Activated CD8-positive, alpha-beta memory T cell treated with anti-CD3 and anti-CD28 coated beads for 36 hours (primary cell): ENCODE results near the gene PLSCR3. TPM values are rescaled to one million over a fixed set of nuclear protein-coding genes. Genes with fewer than 3 reads are reported as not detected.

Experiments
- CTCF ChIA-PET: fragments of 350-600 bp; sonication (Branson Sonifier 250); formaldehyde crosslinking; loops from one replicate; lab custom pipeline; 2021; ENCODE audit warnings: antibody characterized with exemption; lab: Charles Lee
- POLR2A ChIA-PET: fragments of 350-600 bp; sonication (Branson Sonifier 250); formaldehyde crosslinking; loops from one replicate; lab custom pipeline; 2021; ENCODE audit warnings: antibody characterized with exemption; lab: Charles Lee
- total RNA-seq, 2 experiments: library from RNA; stranded (reverse); gene quantifications; one replicate each; pipeline ENCODE4 v1.2.3, GENCODE V29; 2021

PLSCR3 gene
- total RNA-seq, 2 experiments from 2014 or later, result 70.8 to 74.4 TPM

DNA sequence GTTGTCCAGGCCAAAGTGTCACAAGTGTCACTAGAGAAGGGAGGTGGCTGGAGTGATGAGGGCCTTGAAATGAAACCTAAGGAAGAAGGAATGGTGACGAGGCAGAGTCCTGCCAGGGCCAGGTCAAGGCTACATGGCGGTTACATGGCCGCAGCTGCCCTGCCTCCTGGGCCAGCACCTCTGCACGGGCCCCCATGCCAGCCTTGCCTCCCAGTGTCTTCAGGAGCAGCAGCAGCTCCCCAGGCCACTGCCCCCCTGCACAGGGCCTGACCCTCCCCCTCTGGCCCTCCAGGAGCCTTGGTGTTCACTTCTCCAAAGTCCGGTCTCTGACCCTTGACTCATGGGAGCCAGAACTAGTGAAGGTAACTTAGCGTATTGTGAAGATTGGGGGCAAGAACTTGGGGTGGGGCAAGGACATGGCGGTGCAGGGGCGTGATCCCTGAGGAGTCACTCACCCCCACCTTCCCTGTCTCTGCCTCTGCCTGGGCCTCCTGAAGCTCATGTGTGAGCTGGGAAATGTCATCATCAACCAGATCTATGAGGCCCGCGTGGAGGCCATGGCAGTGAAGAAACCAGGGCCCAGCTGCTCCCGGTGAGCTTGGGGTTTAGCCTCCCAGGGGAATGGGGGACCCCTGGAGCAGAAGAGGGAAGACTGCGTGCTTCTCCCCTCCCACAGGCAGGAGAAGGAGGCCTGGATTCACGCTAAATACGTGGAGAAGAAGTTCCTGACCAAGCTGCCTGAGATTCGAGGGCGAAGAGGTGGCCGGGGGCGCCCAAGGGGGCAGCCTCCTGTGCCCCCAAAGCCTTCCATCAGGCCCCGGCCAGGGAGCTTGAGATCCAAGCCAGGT is 46.5 kb downstream of the PLSCR3 start:
- CTCF ChIA-PET, result interaction anchor here (1.2 to 3.8 kb wide), 4 partner anchors 9 to 52 kb away, joined by 3 to 21 read pairs (median 4); partner anchors contain the start of genes ACAP1 and GPS2
- POLR2A ChIA-PET, result interaction anchor here (0.6 to 1.8 kb wide), 4 partner anchors 11 to 136 kb away, joined by 3 to 13 read pairs (median 4); partner anchors contain the start of genes ACAP1 and PHF23

DNA sequence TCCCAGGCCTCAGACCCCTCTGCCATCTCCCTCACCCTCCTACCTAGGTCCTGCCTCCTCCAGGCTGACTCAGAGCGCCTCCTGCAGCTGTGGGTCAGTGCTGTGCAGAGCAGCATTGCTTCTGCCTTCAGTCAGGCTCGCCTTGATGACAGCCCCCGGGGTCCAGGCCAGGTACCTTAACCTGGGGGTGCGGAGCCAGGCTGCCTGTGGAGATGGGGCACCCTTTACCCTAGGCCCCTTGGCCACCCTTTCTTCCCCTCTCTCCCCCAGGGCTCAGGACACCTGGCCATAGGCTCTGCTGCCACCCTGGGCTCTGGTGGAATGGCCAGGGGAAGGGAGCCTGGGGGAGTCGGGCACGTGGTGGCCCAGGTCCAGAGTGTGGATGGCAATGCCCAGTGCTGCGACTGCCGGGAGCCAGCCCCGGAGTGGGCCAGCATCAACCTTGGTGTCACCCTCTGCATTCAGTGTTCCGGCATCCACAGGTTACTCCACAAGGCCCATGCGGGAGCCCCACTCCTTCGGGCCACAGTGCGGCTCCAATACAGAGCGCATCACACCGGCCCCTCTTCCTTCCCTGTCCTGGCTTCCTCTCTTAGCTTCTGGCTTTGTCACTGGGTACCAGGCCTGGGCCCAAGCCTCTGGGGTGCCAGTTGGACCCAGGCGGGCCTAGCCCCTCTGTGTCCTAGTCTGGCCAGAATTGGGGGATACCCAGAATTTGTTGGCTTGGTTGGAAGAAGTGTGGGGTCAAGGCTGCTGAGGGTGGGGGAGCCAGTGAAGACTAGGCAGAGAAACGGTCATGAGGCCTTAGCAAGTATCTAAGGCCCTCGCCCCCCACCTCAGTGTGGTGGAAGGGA is 47.3 kb downstream of the PLSCR3 start:
- ChIA-PET POLR2A (no interaction called here), CTCF (no interaction called here)

DNA sequence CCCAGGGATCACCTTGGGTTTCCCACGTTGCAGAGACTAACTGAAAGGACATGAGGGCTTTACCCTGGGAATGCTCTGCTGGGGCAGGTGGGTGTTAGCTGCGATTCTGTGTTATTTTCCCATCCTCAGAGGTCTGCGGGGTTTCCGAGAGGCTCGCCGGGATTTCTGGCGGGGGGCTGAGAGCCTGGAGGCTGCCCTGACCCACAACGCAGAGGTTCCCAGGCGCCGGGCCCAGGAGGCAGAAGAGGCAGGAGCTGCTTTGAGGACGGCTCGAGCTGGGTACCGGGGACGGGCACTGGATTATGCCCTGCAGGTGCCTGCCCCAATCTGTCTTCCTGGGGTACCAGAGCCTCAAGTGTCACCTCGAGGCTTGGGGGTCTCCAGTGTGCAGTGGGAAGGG is 51.1 kb downstream of the PLSCR3 start:
- ChIA-PET POLR2A (no interaction called here), CTCF (interaction anchor here (1.2 to 2.9 kb wide), 4 partner anchors 13 to 61 kb away, joined by 3 to 11 read pairs (median 10); partner anchors contain the start of genes NEURL4 and TMEM256)

DNA sequence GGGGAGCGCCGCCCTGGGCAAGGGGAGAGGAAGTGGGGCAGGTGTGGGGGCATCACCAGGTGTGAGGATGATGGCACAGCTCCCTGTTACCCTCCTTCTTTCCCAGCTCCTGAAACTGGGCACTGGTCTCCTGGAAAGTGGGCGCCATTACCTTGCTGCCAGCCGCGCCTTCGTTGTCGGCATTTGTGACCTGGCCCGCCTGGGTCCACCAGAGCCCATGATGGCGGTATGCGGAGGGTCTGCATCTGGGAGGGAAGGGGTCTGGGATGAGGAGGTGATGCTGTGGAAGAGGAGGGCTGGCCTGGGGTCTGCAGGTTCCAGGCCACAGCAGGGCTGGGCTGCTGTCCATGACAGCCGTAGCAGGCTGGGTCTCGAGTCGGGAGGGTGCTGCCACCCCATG is 52.5 kb downstream of the PLSCR3 start:
- CTCF ChIA-PET, result interaction anchor here (1.1 to 1.6 kb wide), 3 partner anchors 12 to 14 kb away, joined by 3 to 10 read pairs (median 3); no protein-coding TSS in a partner anchor
- POLR2A ChIA-PET, result interaction anchor here (0.5 to 1.3 kb wide), 2 partner anchors 12 to 181 kb away, joined by 3 read pairs; no protein-coding TSS in a partner anchor

DNA sequence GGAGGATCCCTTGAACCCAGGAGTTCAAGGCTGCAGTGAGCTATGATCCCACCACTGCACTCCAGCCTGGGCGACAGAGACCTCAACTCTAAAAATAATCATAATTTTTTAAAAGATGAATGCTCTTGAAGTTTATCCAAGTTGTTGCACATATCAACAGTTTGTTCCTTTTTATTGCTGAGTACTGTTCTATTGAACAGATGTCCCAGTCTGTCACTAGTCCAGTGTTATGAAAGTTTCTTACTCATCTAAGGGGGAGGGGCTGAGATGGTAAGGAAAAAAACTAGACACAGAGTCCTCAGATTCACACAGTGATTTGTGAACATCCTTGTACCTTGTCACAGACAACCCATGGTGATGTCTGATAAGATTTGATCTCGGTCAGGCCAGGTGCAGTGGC is 54.1 kb downstream of the PLSCR3 start:
- CTCF ChIA-PET, result no interaction called here
- POLR2A ChIA-PET, result no interaction called here

Other genes with a start within 250 kb of the PLSCR3 start
- 1 to 10 TPM in 1 of 2 experiments, under 1 TPM in 1; 0.65 to 1.3 TPM for gene ASGR1, start 215.2 kb downstream of the PLSCR3 start, total RNA-seq
- gene DLG4, start 174.7 kb downstream of the PLSCR3 start, total RNA-seq, result 1 to 10 TPM; 4.5 to 4.6 TPM
- 100 to 1,000 TPM; 254 to 269 TPM for gene ACADVL, start 174.6 kb downstream of the PLSCR3 start, total RNA-seq
- gene DVL2, start 160.0 kb downstream of the PLSCR3 start, total RNA-seq, result 10 to 100 TPM; 64.4 to 68.9 TPM
- gene PHF23, start 155.1 kb downstream of the PLSCR3 start, total RNA-seq, result 10 to 100 TPM; 40.7 to 43.7 TPM
- 100 to 1,000 TPM; 131 to 135 TPM for gene GABARAP, start 152.1 kb downstream of the PLSCR3 start, total RNA-seq
- gene CTDNEP1, start 142.8 kb downstream of the PLSCR3 start, total RNA-seq, result 100 to 1,000 TPM; 202 to 207 TPM
- gene ELP5, start 142.3 kb downstream of the PLSCR3 start, total RNA-seq, result 100 to 1,000 TPM; 107 to 110 TPM
- gene CLDN7, start 132.0 kb downstream of the PLSCR3 start, total RNA-seq, result 1 to 10 TPM; 1.2 to 1.5 TPM
- gene SLC2A4, start 112.8 kb downstream of the PLSCR3 start, total RNA-seq, result under 1 TPM; 0.11 to 0.34 TPM
- gene YBX2, start 99.9 kb downstream of the PLSCR3 start, total RNA-seq, result under 1 TPM; 0.10 to 0.55 TPM
- 1,000 to 10,000 TPM; 1,619 to 1,670 TPM for gene EIF5A, start 86.9 kb downstream of the PLSCR3 start, total RNA-seq
- gene GPS2, start 79.2 kb downstream of the PLSCR3 start, total RNA-seq, result 10 to 100 TPM; 68.8 to 69.5 TPM
- gene NEURL4, start 65.2 kb downstream of the PLSCR3 start, total RNA-seq, result 10 to 100 TPM; 59.2 to 59.4 TPM
- gene ACAP1, start 58.0 kb downstream of the PLSCR3 start, total RNA-seq, result 100 to 1,000 TPM; 234 to 241 TPM
- 1 to 10 TPM; 6.4 to 7.2 TPM for gene KCTD11, start 42.4 kb downstream of the PLSCR3 start, total RNA-seq
- gene TMEM95, start 39.4 kb downstream of the PLSCR3 start, total RNA-seq, result not detected
- gene TNK1, start 13.4 kb downstream of the PLSCR3 start, total RNA-seq, result 1 to 10 TPM; 4.6 to 5.6 TPM
- 10 to 100 TPM; 50.1 to 51.6 TPM for gene TMEM256, start 9.6 kb upstream of the PLSCR3 start, total RNA-seq
- gene NLGN2, start 13.3 kb upstream of the PLSCR3 start, total RNA-seq, result 1 to 10 TPM; 6.6 to 7.9 TPM
- not detected for gene SPEM1, start 25.8 kb upstream of the PLSCR3 start, total RNA-seq
- not detected for gene SPEM2, start 31.1 kb upstream of the PLSCR3 start, total RNA-seq
- gene SPEM3, start 34.3 kb upstream of the PLSCR3 start, total RNA-seq, result not detected
- 10 to 100 TPM; 11.2 to 12.6 TPM for gene TMEM102, start 40.9 kb upstream of the PLSCR3 start, total RNA-seq
- gene FGF11, start 45.0 kb upstream of the PLSCR3 start, total RNA-seq, result 1 to 10 TPM; 2.0 to 2.1 TPM
- 1 to 10 TPM; 7.2 to 7.8 TPM for gene CHRNB1, start 50.5 kb upstream of the PLSCR3 start, total RNA-seq
- gene ZBTB4, start 85.1 kb upstream of the PLSCR3 start, total RNA-seq, result 10 to 100 TPM; 17.6 to 17.7 TPM
- not detected for gene SLC35G6, start 86.9 kb upstream of the PLSCR3 start, total RNA-seq
- gene POLR2A, start 89.8 kb upstream of the PLSCR3 start, total RNA-seq, result 100 to 1,000 TPM; 195 to 198 TPM
- 10 to 100 TPM; 13.3 to 14.4 TPM for gene TNFSF12, start 154.5 kb upstream of the PLSCR3 start, total RNA-seq
- 1 to 10 TPM; 1.0 to 1.1 TPM for gene TNFSF13, start 164.2 kb upstream of the PLSCR3 start, total RNA-seq
- gene SENP3, start 167.4 kb upstream of the PLSCR3 start, total RNA-seq, result 100 to 1,000 TPM; 112 to 116 TPM
- gene CD68, start 185.1 kb upstream of the PLSCR3 start, total RNA-seq, result 1 to 10 TPM; 7.4 to 8.9 TPM
- gene MPDU1, start 189.3 kb upstream of the PLSCR3 start, total RNA-seq, result 100 to 1,000 TPM; 105 to 106 TPM
- under 1 TPM; 0.13 to 0.25 TPM for gene SOX15, start 195.6 kb upstream of the PLSCR3 start, total RNA-seq
- gene FXR2, start 220.4 kb upstream of the PLSCR3 start, total RNA-seq, result 10 to 100 TPM; 46.4 to 47.2 TPM
- gene SAT2, start 233.3 kb upstream of the PLSCR3 start, total RNA-seq, result 10 to 100 TPM; 19.2 to 20.0 TPM
- not detected for gene SHBG, start 235.6 kb upstream of the PLSCR3 start, total RNA-seq